Muscle of leg (tissue), 11 donors: ENCODE results near the gene RNF208. TPM values are rescaled to one million over a fixed set of nuclear protein-coding genes. Genes with fewer than 3 reads are reported as not detected.

ENCODE experiments used
- DNase-seq: peaks from one replicate; pipeline ENCODE4 v3.0.0; 2013
- H3K27ac ChIP-seq: one replicate; pipeline ENCODE4 v1.5.1; 2013; ENCODE audit warnings: mild to moderate bottlenecking, low read length, control low read depth
- H3K27me3 ChIP-seq: one replicate; pipeline ENCODE4 v1.6.1; 2013; ENCODE audit warnings: low read length; ENCODE audit not compliant: control insufficient read depth, insufficient read depth
- H3K36me3 ChIP-seq: one replicate; pipeline ENCODE4 v1.6.1; 2013; ENCODE audit warnings: low read length; ENCODE audit not compliant: control insufficient read depth, insufficient read depth
- H3K4me1 ChIP-seq: one replicate; pipeline ENCODE4 v1.6.1; 2013; ENCODE audit warnings: low read length; ENCODE audit not compliant: control insufficient read depth, insufficient read depth
- H3K4me3 ChIP-seq: one replicate; pipeline ENCODE4 v1.5.1; 2013; ENCODE audit warnings: low read length, control low read depth
- H3K9me3 ChIP-seq: replicated peaks from 2 replicates; pipeline ENCODE4 v1.6.1; 2013; ENCODE audit warnings: low read depth, low read length; ENCODE audit not compliant: control insufficient read depth
- WGBS: methylation state at CpG from one replicate; pipeline ENCODE4 v1.1.5; 2013; ENCODE audit warnings: missing lambda C conversion rate; ENCODE audit not compliant: insufficient coverage; 5-methylcytosine and 5-hydroxymethylcytosine counted together
- polyA plus RNA-seq, 8 donors: library from polyadenylated mRNA; unstranded; fragments of 120-200 nt; gene quantifications; one replicate each; pipeline versions ENCODE4 v1.2.1 to v1.2.3, GENCODE V29; 2013; ENCODE audit warnings: inconsistent platforms in 1 of 8, low replicate concordance in 1 of 8; ENCODE audit not compliant: insufficient read length in 8 of 8, insufficient read depth in 1 of 8
- total RNA-seq: library from RNA; stranded (reverse); fragments of 120-200 nt; gene quantifications from one replicate; pipeline ENCODE4 v1.2.4, GENCODE V29; 2013

RNF208 gene
- total and polyA plus RNA-seq, 9 donors: 0.18 to 5.1 (median 2.6) TPM

DNA sequence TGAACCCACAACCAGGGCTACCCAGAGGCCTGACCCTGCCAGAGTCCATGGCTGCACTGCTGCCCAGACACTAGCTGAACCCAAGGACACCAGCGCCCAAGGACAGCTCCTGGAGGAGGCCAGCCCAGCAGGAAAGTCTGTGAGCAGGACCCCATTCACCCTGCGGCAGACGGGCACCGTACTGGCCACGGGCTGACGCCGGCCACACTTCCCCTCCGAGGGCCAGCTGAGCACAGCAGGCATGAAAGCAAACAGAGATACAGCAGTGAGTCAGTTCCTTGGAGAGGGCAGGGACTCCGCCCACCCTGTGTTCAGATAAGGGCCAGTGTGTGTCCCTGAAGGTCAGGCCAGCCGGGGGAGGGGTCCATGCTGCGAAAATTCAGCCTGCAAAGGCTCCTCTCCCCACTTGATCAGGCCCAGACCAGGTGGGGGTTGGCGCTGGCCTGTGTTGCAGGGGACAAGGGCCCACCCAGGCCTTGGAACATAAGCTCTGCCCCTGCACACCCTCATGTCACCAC is 3.2 kb downstream of the RNF208 start:
- DNase-seq: no peak
- H3K27me3 ChIP-seq: peaks cover 3% of the 10 kb centered on the region
- no peaks in the 10 kb centered on the region for H3K9me3 ChIP-seq
- H3K36me3 ChIP-seq: peaks cover 22% of the 10 kb centered on the region
- no peak overlapping the region for H3K4me3 ChIP-seq
- no peak overlapping the region for H3K27ac ChIP-seq
- WGBS: 75% methylated on average over 9 of the region's 12 CpGs
- H3K4me1 ChIP-seq: peaks cover 20% of the 10 kb centered on the region

DNA sequence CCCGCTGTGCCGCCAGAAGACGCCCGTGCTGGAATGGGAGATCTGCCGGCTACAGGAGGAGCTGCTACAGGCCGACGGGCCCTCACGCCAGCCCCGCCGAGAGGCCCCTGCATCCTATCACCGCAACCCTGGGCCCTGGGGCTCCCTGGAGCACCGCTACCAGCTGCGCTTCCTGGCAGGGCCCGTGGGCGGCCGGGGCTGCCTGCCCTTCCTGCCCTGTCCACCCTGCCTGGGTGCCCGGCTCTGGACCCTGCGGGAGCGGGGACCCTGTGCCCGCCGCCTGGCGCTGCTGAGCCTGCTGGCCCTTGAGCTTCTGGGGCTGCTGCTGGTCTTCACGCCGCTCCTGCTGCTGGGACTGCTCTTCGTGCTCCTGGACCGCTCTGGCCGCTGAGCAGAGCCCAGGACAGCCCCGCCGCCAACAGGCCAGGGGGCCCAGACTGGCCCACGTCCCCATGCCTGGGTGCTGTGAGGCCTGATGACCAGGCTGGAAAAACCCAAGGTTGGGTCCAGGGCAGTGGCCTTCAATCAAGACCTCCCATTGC is 3.8 kb downstream of the RNF208 start:
- WGBS: 91% methylated on average over 30 of the region's 30 CpGs
- Histone ChIP-seq H3K27ac (no peak overlapping the region), H3K4me1 (peaks cover 18% of the 10 kb centered on the region), H3K4me3 (no peak overlapping the region), H3K9me3 (no peaks in the 10 kb centered on the region), H3K27me3 (peaks cover 3% of the 10 kb centered on the region), H3K36me3 (peaks cover 22% of the 10 kb centered on the region)
- DNase-seq: no peak

DNA sequence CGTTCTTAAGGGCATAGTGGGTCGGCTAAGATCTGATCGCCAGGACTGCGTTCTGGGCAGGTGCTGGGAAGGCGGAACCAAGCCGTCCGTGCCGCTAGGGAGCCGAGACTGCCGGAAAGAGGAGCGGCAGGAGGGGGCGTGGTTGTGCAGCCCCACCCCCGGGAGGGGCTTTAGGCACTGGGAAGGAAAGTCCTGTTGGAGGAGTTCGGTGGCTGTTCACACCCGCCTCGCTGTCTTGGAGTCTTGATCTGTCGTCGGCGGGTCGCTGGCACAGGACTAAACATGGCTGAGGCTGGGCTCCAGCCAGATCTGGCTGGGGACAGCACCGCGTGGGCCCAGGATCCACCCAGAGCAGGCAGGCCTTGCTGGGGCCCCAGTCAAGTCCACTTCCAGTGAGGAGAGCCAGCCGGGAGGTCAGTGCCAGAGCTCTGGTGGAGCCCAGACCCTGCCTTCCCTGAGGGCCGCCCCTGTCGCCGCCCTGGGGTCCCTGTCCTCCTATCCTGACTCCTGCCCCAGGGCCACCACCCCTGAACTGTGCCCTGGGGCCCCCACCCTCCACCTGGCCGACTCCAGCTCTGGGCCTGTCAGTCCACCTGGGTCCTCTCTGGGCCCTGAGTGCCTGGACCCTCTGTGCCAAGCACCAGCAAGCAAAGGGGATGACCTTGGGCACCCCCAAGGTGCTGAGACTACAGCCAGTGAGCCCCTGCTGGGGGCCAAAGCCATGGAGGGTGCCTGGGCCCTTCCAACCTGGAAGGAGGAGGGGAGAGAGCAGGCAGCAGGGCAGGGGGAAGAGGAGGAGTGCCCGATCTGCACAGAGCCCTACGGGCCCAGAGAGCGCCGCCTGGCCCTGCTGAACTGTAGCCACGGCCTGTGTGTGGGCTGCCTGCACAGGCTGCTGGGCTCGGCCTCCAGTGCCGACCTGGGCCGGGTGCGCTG is 4.5 kb downstream of the RNF208 start:
- no peak for DNase-seq
- Histone ChIP-seq H3K9me3 (no peaks in the 10 kb centered on the region), H3K4me1 (peaks cover 12% of the 10 kb centered on the region), H3K27ac (no peak overlapping the region), H3K36me3 (peaks cover 22% of the 10 kb centered on the region), H3K4me3 (no peak overlapping the region), H3K27me3 (peaks cover 3% of the 10 kb centered on the region)
- 58% methylated on average over 35 of the region's 36 CpGs for WGBS

DNA sequence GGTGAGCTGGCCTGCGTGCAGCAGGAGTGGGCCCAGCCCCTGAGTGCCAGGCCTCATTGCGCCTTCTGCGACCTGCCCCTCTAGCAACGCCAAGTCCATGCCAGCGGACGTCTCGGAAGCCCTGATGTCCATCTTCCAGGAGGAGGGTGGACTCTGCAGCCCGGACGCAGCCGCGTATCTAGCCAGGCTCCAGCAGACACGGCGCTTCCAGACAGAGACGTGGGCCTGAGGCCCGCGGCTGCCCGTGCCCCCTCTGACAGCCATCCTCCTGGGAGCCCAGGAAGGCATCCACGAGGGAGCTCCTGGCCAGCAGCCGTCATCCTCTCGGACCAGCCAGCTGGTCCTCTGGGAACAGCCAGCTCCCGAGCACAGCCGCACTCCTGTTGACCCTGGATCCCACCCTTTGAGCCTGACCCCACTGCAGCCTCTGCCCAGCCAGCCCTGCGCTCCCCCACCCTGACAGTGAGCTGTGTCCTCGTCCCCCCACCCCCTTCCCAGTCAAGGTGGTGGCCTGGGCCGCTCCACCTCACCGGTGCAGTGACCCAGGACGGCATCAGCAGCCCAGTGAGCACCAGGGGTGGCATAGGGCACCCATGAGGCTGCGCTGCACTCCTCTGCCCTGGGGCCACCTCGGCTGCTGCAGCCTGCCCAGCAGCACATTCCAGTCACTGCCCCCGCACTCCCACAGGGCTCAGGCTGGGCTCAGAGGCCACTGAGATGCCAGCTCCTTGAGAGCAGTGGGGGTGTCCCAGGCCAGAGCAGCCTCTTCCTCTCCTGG is 5.7 kb downstream of the RNF208 start:
- peaks cover 22% of the 10 kb centered on the region for H3K36me3 ChIP-seq
- H3K9me3 ChIP-seq: no peaks in the 10 kb centered on the region
- WGBS: 88% methylated on average over 30 of the region's 30 CpGs
- H3K27me3 ChIP-seq: no peaks in the 10 kb centered on the region
- no peak for DNase-seq
- no peak overlapping the region for H3K27ac ChIP-seq
- peaks cover 6% of the 10 kb centered on the region for H3K4me1 ChIP-seq
- no peak overlapping the region for H3K4me3 ChIP-seq

DNA sequence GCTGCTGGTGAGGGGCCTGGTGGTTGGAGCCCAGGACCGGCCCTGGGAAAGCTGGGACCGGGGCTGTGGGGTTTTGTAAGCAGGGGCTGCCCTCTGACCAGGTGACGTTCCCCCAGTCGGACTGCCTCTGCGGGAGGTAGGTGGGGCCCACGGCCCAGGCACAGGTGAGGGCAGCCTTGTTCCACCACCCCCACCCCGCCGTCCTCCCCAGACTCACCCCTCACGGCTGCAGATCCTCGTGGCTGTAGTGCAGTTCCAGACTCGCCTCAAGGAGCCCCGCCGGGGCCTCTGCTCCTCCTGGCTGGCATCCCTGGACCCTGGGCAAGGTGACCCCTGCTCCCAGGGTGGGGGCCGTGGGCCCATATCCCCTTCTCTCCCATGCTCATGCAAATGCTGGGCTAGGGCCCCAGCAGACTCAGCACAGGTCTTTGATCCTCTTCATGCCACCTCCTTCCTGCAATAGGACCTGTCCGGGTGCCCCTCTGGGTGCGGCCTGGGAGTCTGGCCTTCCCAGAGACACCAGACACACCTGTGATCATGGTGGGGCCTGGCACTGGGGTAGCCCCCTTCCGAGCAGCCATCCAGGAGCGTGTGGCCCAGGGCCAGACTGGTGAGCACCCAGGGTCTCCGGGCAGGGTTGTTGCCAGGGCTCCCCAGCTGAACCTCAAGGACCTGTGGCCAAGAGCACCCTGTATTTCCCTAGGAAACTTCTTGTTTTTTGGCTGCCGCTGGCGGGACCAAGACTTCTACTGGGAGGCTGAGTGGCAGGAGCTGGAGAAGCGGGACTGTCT is 6.6 kb downstream of the RNF208 start:
- Histone ChIP-seq H3K4me3 (no peak overlapping the region), H3K4me1 (peaks cover 6% of the 10 kb centered on the region), H3K27me3 (no peaks in the 10 kb centered on the region), H3K9me3 (no peaks in the 10 kb centered on the region), H3K27ac (no peak overlapping the region), H3K36me3 (peaks cover 22% of the 10 kb centered on the region)
- 91% methylated on average over 20 of the region's 22 CpGs for WGBS
- DNase-seq: no peak

DNA sequence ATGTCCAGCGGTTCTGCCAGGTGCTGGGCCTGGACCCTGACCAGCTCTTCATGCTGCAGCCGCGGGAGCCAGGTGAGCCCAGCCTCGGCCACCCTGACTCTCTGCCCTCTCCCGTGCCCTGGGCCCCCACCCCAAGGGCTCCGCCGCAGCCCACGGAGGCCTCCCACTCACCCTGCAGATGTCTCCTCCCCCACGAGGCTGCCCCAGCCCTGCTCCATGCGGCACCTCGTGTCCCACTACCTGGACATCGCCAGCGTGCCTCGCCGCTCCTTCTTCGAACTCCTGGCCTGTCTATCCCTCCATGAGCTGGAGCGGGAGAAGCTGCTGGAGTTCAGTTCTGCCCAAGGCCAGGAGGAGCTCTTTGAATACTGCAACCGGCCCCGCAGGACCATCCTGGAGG is 7.4 kb downstream of the RNF208 start:
- Histone ChIP-seq H3K36me3 (peaks cover 25% of the 10 kb centered on the region), H3K9me3 (no peaks in the 10 kb centered on the region), H3K4me1 (peaks cover 4% of the 10 kb centered on the region), H3K27me3 (no peaks in the 10 kb centered on the region), H3K4me3 (no peak overlapping the region), H3K27ac (no peak overlapping the region)
- 89% methylated on average over 15 of the region's 19 CpGs for WGBS
- DNase-seq: no peak

DNA sequence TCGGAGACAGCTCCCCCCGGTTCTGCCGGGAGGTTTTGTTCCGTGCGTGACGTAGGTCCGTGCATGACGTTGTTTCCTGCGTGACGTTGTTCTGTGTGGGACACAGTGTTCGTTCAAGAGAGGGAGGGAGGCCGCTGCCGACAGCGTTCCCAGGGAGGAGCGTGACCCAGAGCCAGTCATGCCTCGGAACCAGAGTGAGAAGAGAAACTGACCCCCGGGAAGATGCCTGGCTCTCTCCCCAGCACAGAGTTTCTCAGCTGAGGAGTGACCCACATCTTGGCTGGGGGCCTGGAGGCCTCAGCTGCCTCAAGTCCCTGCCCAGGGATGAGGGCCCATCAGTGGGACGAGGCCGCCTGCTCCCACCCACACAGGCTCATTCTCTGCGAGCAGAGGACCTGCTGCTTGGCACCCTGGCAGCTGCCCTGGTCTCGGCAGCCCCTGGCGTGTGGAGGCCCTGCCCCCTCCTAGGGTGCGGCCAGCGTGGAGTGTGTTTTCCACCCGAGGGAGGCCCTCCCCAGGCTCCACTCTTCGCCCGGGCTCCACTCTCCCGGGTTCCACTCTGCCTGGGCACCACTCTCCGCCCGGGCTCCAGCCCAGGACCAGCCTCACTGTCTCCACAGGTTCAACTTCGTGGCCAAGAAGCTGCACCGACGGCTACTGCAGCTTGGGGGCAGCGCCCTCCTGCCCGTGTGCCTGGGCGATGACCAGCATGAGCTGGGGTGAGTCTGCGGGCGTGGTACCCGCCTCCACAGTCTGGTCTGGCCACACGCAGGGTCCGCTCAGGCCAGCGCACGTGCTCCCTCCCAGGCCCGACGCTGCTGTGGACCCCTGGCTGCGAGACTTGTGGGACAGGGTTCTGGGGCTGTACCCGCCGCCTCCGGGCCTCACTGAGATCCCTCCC is 8.6 kb downstream of the RNF208 start:
- no peak for DNase-seq
- H3K27ac ChIP-seq: no peak overlapping the region
- no peak overlapping the region for H3K4me3 ChIP-seq
- 82% methylated on average over 49 of the region's 49 CpGs for WGBS
- H3K9me3 ChIP-seq: no peaks in the 10 kb centered on the region
- H3K4me1 ChIP-seq: peaks cover 4% of the 10 kb centered on the region
- H3K27me3 ChIP-seq: no peaks in the 10 kb centered on the region
- peaks cover 31% of the 10 kb centered on the region for H3K36me3 ChIP-seq

DNA sequence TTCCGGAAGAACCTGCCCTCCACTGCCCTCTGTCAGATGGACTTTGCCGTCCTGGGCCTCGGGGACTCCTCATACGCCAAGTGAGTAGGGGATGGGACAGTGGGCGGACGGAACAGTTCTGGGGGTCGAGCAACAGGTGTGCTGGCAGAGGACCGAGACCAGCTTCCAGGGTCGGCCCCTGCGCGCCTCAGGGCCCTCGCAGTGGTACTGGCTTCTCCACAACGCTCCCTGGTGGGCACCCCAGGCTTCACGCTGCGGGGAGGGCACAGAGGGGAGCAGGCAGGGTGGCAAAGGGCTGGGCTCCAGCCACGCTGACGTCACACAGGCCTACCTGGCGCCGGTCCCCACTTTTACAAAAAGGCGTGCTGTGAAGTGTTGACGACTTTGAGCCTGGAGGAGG is 9.5 kb downstream of the RNF208 start:
- Histone ChIP-seq H3K36me3 (peaks cover 31% of the 10 kb centered on the region), H3K27ac (no peak overlapping the region), H3K4me3 (no peak overlapping the region), H3K4me1 (peaks cover 4% of the 10 kb centered on the region), H3K27me3 (no peaks in the 10 kb centered on the region), H3K9me3 (no peaks in the 10 kb centered on the region)
- 86% methylated on average over 20 of the region's 21 CpGs for WGBS
- no peak for DNase-seq

DNA sequence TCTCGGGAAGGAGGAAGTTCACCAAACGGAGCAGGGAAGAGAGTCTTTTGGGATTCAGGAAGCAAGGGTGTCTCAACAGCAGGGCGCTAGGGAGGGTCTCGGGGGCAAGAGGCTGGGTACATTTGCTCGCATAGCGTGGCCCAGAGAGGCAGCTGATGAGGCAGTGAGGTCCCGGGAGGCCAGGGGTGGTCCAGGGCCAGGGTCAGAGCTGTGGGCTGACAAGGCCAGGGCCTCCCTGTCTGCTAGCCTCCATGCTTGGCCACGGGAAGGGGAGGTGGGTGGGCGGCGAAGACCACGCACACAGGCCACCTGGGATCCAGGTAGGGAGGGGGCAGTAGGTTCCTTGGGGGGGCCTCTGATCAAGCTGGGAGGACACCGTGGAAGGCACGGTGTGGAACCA is 10.5 kb downstream of the RNF208 start:
- H3K27ac ChIP-seq: no peak overlapping the region
- DNase-seq: no peak
- no peaks in the 10 kb centered on the region for H3K27me3 ChIP-seq
- peaks cover 4% of the 10 kb centered on the region for H3K4me1 ChIP-seq
- H3K36me3 ChIP-seq: peaks cover 31% of the 10 kb centered on the region
- no peaks in the 10 kb centered on the region for H3K9me3 ChIP-seq
- no peak overlapping the region for H3K4me3 ChIP-seq
- 84% methylated on average over 13 of the region's 13 CpGs for WGBS
